Hematopoietic multipotent progenitor cell treated with erythropoietin and hydrocortisone succinate and interleukin-3 and kit ligand, for 6 days (in vitro differentiated cells): ENCODE data around the gene ADRB1.

Experiments used
- DNase-seq: peaks from one replicate; pipeline ENCODE4 v3.0.0-alpha.2; 2015

The ADRB1 gene

DNA sequence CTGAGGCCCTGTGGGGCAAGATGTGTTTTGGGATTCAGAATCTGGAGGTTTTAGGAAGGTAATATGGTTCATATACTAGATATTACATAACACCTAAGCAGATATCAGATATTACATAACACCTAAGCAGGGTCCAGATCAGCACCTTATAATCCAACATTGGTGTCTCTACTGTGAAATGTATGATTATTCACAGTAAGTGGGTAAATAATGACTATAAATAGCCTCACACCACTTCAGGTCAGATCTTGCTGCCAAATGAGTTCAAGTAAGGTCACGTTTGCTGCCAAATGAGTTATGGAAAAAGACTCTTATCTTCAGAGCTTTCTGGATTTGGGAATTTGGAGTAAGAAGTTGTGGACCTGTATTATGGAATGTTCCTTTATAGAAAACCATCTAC is 14.6 kb downstream of the ADRB1 start:
- no peak for DNase-seq

DNA sequence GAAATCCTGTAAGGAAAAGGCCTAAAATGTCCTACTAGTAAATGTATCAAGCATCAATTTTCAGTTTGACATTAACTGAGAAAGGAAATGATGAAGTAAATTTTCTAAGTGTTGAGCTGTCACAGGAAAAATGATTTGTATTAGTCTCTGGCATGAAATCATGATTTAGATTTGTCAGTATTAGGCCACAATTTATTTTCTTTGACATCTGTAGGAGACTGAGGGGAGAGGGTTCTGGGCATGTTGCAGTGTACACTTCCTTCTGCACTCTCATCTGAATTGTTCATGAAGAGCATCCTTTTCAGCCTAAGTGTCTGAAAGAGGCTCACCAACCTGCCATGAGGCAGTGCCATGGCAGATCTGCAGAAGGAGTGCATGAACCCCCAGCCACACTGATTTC is 15.9 kb downstream of the ADRB1 start:
- DNase-seq, result no peak

DNA sequence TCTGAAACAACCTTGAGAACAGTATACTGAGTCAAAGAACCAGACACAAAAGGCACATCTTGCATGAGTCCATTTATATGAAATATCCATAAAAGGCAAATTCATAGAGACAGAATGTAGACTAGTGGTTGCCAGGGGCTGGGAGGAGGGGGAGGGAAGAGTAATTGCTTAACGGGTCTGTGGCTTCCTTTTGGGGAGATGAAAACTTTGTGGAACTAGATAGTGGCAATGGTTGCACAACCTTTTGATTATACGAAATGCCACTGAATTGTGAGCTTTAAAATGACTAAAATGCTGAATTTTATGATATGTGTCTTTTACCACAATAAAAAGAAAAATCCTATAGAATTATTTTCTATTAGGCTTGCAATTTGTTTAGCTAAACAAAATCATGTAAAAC is 16.8 kb downstream of the ADRB1 start:
- peak; percentile 72 for DNase-seq

DNA sequence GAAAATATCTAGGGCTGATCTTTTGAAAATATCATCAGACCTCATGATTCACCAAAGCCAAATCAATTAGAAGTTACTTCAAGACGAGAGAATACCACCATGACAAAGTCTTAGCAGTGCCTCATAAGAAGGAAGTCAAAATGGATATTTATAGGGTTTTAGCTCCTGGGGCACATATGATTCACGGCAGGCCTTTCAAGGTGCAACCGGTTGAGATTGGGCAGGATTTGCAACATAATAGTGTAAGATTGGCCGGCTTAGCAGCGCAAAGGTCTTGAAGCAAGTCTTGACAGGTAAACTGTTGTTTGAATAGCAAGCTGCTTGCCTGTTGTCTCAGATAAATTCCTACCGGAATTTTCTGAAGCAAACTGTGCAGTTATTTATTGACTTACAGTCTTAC is 17.5 kb downstream of the ADRB1 start:
- DNase-seq, result no peak

DNA sequence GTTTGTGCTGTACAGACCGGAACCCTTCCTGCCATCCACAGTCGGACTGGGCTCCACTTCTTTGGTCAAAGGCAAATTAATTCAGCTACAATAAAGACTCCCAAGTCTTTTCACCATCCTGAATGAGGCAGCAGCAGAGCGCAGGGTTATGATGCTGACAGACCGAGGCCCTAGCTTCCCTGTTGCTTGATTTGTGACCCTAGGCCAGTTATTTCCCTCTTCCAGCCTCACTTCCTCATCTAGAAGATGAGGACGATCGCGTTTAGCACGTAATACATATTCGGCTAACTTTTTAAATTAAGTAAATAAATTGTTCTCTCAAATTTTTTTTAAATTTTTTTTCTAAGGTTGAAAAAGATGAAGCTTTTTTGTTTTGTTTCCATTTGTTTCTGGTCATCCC is 18.1 kb downstream of the ADRB1 start:
- peak; percentile 12 for DNase-seq

DNA sequence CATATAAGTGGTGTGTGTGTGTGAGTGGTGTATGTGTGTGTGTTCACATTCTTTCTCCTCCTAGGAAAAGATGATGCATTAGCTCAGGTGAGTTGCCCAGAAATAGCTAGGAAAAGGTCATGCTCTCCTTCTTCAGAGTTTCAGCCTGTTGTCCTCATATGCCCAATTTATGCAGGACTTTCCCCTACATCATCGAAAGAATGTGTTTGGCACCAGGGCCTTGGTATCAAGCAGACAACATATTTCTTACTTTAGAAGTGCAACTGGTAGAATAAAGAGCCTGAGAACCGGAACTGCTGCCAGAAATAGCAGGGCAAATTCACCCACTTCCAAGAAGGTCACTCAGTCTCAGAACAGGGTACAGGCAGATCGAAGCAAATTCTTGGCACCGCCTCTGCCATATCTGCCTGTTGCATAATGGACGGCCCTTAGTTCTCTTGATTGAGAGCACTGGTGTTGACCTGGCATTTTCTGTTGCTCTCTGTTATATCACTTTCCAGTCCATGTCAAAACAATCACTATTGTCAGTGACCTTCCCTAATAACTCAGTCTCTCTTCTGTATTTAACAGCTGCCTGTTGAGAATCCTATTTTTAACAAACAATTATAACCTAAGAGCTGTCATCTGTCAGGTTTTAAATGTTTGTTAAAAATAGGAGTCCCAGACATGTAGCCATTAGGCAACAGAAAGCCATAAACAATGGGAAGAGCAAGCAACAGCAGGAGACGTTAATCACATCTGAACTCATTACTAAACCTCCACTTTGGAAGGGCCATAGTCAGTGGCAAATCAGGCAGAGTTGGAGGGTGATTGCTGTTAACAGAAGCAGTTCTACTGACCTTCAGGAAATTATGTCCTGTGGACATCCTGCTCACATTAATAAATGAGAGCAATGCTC is 20.7 kb downstream of the ADRB1 start:
- no peak for DNase-seq

DNA sequence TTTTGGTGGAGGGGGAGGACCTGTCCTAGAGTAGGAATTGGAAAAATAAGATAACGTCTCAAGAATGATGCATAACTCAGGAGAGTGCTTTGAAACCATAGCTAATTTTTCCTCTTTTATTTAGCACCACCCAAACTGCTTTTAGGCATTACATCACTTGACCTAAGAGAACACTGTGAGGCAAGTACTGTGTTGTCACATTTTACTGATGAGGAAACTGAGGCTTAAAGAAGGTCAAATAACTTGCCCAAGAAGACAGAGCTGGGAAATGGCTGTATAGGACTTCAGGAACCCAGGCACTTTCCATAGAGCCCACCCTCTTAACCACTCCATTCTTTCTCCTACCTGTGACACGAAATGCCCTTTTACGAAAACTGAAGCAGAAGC is 21.4 kb downstream of the ADRB1 start:
- no peak for DNase-seq

DNA sequence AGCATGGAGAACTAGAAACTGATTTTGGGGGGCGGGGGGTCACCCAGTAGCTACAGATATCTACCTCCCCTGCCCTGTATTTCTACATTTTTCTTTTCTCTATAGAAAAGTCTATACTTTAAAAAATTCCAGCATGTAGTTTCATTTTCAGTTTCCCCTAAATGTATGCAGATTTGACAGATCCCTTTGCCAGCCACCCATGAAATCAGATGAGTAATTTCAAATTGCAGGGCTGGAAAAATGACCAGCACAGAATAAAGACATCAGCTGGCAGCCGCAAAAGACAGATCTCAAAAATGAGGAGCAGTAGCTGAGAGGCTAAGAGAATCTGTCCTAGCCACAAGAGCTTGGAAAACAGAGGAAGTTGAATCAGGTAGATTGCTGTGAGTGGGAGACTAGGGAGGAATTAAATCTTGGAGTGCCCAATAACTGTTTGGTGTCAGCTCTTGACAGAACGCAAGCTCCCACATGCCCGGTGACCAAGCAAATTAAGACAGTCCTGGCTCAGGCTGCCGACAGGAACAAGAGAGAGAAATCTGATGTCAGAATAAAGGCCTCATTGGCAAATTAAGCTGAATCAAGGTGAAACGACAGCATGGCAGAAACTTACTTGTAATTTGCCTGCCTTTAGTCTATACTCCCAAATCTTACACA is 24.5 kb downstream of the ADRB1 start:
- DNase-seq, result no peak

DNA sequence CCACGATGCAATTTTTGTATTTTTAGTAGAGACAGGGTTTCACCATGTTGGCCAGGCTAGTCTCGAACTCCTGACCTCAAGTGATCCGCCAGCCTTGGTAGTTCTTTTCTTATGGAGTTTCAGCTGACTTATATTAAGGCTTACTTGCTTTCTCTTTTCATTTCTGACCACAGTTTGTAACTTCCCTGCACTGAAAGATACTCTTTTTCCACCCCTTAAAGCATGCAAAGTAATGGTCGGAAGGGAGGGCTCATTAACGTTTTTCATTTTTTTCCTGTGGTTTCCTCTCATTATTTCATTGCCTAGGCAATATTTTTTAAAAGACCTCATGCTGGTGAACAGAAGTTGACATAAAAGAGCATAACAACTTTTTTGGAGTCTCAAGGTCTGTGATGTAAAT is 27.0 kb downstream of the ADRB1 start:
- peak; percentile 25 for DNase-seq

DNA sequence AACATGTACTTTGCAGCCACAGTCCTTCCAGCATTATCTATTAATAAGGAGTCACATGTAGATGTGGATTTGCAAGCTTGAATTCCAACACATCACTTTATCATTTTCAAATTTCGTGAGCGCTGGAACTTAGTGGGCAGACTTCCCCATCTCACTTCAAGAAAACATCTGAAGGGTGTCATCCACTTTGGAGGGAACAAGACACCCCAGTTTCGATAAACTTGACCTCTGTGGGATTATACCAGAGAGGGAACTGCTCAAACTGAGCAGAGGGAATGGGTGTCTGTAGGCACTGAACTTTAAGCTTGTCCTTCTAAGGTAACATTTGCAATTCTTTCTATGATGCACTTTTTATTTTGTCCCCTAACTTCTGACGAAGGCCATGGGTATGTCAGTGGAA is 27.5 kb downstream of the ADRB1 start:
- no peak for DNase-seq

DNA sequence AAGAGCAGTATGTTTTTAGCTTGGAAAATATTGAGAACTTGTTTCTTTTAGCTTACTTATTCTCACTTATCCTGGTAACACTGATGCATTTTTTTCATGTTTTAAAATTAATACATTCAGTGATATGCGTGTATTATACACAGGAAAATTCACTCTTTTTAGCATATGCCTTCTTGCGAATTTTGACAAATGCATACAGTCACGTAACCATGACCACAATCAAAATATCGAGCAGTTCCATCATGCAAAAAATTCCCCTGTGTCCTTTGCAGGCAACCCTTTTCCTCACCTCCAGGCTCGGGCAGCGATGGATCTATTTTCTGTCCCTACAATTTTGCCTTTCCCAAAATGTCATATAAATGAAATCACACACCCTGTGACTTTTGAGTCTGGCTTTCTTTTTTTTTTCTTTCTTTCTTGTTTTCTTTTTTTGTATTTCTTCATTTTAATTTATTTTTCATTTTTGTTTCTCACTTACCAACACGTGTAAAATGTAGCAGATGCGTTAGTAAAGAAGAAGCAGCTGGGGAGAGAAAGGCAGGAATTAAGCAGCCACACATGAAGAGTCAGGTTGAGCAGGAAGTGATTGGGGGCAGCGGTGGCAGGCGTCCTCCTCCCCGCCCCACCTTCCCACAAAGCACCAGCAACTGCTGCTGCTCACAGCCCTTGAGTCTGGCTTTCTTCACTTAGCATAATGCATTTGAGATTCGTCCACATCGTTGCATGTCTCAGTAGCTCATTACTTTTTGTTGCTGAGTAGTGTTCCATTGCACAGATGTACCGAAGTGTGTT is 29.9 kb downstream of the ADRB1 start:
- DNase-seq, result peak; percentile 40

DNA sequence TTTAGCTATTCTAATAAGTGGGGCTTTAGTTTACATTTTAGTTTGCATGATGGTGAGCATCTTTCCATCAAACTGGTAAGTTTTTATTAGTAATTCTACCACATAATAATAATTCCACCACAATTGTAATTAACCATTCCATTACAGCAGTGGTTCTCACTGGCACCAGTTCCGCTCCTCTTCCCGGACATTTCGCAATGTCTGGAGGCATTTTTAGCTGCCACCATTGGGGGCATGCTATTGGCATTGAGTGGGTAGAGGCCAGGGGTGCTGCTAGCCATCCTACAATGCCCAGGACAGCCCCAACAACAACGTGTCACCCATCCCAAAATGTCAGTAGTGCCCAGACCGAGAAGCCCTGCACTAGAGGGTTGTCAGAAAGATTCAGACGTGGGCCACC is 31.4 kb downstream of the ADRB1 start:
- no peak for DNase-seq

DNA sequence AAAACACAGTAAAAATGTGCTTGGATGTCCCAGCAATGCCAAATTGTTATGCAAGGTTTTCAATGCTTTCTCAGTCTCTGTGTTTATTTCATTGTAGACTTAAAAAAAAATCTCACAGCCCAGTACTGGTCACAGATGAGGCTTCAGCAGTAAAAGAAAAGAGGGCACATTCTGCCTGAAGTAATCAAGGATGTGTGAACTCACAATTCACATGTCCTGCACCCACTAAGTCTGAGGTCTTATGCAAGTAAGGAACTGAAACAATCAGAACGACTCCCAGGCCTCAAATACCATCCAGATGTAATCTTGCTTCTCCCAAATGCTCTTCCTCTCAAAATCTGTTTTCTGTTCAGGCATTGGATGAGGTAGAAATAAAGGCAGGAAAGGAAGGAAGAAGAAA is 33.7 kb downstream of the ADRB1 start:
- DNase-seq, result no peak

DNA sequence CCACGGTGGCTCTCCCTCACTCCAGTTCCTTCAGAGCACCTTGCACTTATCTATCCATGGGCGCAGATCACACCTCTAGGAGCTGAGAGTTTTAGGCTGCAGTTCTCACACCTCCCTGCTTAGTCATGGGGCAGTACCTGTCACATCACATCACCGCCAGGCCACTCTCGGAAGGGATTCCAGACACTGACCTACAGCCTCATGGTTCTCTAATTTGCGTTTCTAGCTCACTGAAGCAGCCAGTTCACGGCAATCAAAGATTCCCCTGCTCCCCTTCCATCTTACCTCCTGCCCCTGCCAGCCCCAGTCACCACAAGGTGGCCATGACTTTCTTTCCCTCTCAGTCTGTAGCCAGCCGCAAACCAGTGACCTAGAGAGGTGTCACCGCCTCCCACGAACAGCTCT is 34.2 kb downstream of the ADRB1 start:
- DNase-seq, result no peak

DNA sequence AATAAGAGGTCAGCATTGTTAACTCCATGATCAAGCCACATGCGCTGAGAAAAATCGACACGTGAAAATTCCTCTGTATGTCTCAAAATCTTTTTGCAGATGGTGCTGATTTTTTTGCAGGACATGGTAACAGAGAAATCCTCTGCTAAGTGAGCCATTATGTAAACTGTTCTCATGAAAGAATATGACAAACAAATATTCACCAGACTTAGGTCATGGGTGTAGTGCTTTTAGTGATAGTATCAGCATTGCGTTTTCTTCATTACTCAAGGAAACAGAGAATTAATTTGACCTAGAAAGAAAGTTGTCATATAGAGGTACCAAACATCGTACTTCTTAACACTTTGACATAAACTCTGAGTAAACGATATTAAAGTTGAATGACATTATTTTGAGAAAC is 34.7 kb downstream of the ADRB1 start:
- DNase-seq, result no peak

DNA sequence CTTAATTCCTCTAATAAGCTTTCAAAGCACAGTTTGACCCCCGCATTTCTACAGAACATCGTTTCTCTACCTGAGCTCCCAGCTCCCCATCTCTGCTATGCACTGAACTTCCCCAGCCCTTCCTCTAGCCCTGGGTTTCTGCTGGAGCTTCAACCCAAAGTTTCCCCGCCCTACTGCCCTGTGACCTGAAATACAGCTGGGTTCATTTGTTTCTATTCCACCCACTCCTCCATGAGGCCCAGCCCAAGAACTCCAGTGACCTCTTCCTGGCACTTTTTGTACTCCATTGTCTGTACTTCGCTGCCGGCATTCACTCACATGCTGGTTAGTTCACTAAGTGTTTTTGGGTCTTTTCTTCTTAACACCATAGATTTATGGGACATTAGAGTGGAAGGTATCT is 35.8 kb downstream of the ADRB1 start:
- DNase-seq, result no peak

DNA sequence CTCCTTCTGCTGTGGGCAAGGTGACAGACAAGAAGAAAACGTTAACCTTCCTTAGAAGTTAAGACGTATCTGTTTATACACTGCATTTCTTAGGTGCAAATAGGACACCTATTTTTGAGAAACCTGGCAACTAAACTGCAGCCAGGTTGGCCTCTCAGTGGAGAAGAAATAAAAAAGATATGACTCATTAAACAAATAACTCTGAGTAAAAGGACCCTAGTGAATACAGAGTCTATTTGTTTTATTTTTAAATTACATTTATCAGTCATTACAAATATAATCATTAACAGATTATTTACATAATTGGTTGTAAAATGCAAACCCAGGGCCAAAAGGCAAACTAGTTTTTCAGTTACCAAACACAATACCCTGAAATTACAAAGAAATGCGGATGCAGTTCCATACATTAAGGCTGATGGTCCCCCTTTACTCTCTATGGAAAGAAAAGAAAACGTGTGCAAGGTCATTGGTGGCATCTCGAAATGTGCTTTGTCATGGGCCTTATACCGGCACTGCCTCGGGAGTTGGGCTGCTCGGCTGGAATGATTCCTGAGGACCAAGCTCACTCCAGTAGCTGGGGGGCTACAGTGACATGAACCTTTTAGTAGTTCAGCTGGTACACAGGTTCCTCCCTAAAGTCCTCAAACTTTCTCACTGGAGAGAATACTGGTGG is 38.4 kb downstream of the ADRB1 start:
- DNase-seq, result no peak

DNA sequence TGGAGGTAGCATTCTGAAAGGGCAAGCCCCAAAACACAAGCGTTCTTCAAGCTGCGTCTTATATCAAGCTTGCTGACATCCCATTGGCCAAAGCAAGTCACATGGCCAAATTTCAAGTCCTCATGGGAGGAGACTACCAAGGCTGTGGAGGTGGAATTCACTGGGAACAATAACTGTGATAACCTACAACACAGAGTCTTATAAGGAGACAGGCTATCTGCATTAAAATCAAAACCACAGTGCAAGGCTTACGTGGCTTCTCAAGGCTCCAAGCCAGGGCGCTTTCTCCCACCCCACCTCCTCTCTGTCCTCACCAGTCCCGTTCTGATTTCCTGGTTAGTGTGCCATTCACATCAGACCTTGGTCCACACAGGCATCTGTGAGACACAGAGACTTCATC is 39.4 kb downstream of the ADRB1 start:
- DNase-seq, result no peak

DNA sequence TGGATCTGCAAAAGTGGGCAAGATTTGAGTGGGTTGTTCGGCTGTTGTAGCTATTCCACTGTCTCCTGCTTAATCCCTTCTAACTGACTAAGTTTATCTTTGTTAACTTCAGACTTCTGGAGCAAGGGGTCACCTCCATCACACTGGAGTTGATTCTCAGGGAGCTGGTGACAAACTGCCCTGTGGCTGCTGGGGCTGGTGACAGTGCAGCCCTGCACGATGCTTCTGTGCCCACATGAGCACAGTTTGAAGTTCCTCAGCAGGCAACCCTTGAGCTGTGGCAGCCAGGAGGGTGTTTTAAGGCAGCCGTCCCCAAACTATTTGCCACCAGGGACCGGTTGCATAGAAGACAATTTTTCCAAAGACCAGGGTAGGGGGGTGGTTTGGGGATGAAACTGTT is 40.5 kb downstream of the ADRB1 start:
- DNase-seq, result no peak

DNA sequence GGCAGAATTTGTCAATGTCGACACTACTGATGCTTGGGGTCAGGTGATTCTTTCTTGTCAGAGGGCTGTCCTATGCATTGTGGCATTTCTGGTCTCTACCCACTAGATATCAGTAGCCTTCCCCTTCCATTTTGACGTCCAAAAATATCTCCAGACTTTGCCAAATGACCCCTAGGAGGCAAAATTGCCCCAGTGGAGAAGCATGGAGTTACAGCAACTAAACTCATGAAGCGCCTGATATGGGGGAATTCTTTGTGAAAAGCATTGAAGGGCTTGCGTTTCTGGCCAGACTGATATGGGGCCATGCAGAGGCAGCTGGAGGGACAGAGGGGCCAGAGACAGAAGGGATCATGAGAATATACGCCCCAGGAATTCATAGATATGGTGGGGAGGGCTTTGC is 43.6 kb downstream of the ADRB1 start:
- peak; percentile 23 for DNase-seq

DNA sequence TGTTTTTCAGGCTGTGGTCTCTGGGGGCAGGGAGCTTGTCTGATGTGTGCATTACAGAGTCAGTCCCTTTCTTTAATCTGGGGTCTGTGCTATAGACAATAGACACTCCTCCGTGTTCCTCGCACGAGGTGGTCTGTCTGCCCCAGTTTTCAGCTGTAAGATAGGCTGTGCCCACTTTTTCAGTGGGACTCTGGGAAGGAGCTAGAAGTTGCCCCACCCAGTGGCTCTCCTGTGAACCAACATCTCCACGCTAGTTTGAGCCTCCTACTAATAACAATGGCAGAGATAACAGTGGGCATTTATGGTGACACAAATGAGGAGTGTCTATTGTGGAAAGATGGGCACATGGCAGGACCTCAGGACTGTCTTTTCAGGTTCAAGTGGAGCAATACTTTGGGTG is 44.0 kb downstream of the ADRB1 start:
- peak; percentile 36 for DNase-seq

DNA sequence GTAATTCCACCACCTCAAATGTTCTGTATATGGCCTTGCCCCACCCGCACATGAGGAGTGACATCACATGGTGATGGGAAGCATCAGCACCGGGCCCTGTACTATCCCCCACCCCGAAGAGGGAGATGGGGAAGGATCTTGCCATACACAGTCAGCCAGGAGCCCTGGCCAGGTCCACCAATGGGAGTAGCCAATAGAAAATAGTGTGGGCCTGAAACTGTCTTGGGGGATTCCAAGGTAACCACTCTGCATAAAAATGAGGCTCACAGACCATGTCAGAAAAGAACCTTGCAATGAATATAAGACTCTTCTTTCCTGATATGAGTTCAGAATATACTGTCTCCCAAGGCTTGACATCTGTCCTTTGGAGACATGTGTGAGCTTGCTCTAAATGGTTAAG is 51.1 kb downstream of the ADRB1 start:
- no peak for DNase-seq
